Measurements from ENCODE around the gene GRB14. TPM values are rescaled to one million over a fixed set of nuclear protein-coding genes. Genes with fewer than 3 reads are reported as not detected.

The GRB14 gene
- total and polyA plus RNA-seq, 2 of the 13 experiments (the other 11 are each of a cell fraction or from before 2014, with no cell fraction given) = 4.6 to 5.8 TPM

- TF ChIP-seq FUBP1 (CRISPR knock-in tag; IDR thresholded peaks at IDR 0.05; ENCODE audit: borderline replicate concordance) (no peak), BCLAF1 (IDR thresholded peaks at IDR 0.05) (no peak)
Observed at GRCh38 chr2:164569378-164569777, 51.9 kb downstream of the GRB14 start (continued).

GRCh38 chr2:164568317-164568716 lies 53.0 kb downstream of the GRB14 start:
- ChIA-PET POLR2A (interaction anchor here (0.9 kb wide), 1 partner anchor 13 kb away, joined by 3 read pairs; no protein-coding TSS in a partner anchor), CTCF (ENCODE audit: low intra/inter-chr PET ratio, low total read pairs) (interaction anchor here (3.0 kb wide), 1 partner anchor 32 kb away, joined by 15 read pairs; no protein-coding TSS in a partner anchor)
- Histone ChIP-seq H3K4me2 (ENCODE audit: low read depth, low read length) (peak overlapping the region; percentile 38), H3K4me1 (ENCODE audit: insufficient read depth, low read length) (peaks cover 50% of the 10 kb centered on the region), H3K9me3 (ENCODE audit: low read length) (no peaks in the 10 kb centered on the region), H3K4me3 (replicated peaks in 1 of 3; ENCODE audit: insufficient read depth in 1 of 3, low read depth in 2 of 3, low read length in 3 of 3) (no peak overlapping the region), H3K27ac (ENCODE audit: extremely low read length, insufficient read depth, low read length) (peak overlapping the region; percentile 43), H4K20me1 (ENCODE audit: insufficient read depth, low read length) (no peaks in the 10 kb centered on the region), H3K36me3 (replicated peaks in 1 of 2; ENCODE audit: control insufficient read depth in 1 of 2, insufficient read depth in 2 of 2, low read length in 2 of 2) (no peaks in the 10 kb centered on the region), H2AFZ (ENCODE audit: low read length) (no peak overlapping the region), H3K27me3 (ENCODE audit: control insufficient read depth in 1 of 2, insufficient read depth in 2 of 2, low read length in 2 of 2) (no peaks in the 10 kb centered on the region), H3K79me2 (ENCODE audit: insufficient read depth, low read length) (no peaks in the 10 kb centered on the region), H3K9ac (ENCODE audit: insufficient read depth, low read depth, low read length) (no peak overlapping the region)
- intact Hi-C loops (cut with micrococcal nuclease; ENCODE audit: unreplicated experiment) (loop anchor here (10.0 kb wide), 1 partner anchor 346 kb away; no protein-coding TSS in a partner anchor), in situ Hi-C loops (cut with HindIII; ENCODE audit: extremely low pct_ligation_motif_present, low pct_unique_long_range_greater_than_20kb) (loop anchor here (5.0 kb wide), 1 partner anchor 144 kb away; no protein-coding TSS in a partner anchor)
- peak; percentile 18 for DNase-seq (ENCODE audit: low spot score)
- FAIRE-seq = no peak
- 93% methylated on average over 5 of the region's 5 CpGs for WGBS (ENCODE audit: low lambda C conversion rate)
- BruUV-seq (replicated peaks) = no TSS peak
- TF ChIP-seq MAFK (conservative IDR thresholded peaks at IDR 0.05 in 1 of 2, IDR thresholded peaks at IDR 0.05 in 1 of 2; ENCODE audit: low read length in 2 of 2) = peak in 1 of 2 experiments; percentile 25; a peak in 1 of 4 replicates
- TF ChIP-seq RBFOX2 (IDR thresholded peaks at IDR 0.05; ENCODE audit: low read depth, low read length) = no peak
- no peak for TF ChIP-seq PBX2 (CRISPR knock-in tag; IDR thresholded peaks at IDR 0.05)
- no peak for TF ChIP-seq SOX13 (IDR thresholded peaks at IDR 0.05)
- peak in 1 of 2 experiments; percentile 14; a peak in 1 of 4 replicates for TF ChIP-seq SOX13 (CRISPR knock-in tag; conservative IDR thresholded peaks at IDR 0.05 in 1 of 2, IDR thresholded peaks at IDR 0.05 in 1 of 2)
- ATAC-seq = no peak
